GM12872 (cell line): ENCODE data around the gene FHIT.

Experiments
- TF ChIP-seq, protein P1 (sequence below): IDR thresholded peaks from 3 replicates; pipeline ENCODE4 v1.5.1; 2011; ENCODE audit warnings: low read depth, mild to moderate bottlenecking, low read length, moderate library complexity; ENCODE audit not compliant: insufficient read depth

FHIT gene

GRCh38 chr3:61227799-61228198 is 23.5 kb downstream of the FHIT start:
- TF ChIP-seq, protein P1, sequence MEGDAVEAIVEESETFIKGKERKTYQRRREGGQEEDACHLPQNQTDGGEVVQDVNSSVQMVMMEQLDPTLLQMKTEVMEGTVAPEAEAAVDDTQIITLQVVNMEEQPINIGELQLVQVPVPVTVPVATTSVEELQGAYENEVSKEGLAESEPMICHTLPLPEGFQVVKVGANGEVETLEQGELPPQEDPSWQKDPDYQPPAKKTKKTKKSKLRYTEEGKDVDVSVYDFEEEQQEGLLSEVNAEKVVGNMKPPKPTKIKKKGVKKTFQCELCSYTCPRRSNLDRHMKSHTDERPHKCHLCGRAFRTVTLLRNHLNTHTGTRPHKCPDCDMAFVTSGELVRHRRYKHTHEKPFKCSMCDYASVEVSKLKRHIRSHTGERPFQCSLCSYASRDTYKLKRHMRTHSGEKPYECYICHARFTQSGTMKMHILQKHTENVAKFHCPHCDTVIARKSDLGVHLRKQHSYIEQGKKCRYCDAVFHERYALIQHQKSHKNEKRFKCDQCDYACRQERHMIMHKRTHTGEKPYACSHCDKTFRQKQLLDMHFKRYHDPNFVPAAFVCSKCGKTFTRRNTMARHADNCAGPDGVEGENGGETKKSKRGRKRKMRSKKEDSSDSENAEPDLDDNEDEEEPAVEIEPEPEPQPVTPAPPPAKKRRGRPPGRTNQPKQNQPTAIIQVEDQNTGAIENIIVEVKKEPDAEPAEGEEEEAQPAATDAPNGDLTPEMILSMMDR: no peak

DNA sequence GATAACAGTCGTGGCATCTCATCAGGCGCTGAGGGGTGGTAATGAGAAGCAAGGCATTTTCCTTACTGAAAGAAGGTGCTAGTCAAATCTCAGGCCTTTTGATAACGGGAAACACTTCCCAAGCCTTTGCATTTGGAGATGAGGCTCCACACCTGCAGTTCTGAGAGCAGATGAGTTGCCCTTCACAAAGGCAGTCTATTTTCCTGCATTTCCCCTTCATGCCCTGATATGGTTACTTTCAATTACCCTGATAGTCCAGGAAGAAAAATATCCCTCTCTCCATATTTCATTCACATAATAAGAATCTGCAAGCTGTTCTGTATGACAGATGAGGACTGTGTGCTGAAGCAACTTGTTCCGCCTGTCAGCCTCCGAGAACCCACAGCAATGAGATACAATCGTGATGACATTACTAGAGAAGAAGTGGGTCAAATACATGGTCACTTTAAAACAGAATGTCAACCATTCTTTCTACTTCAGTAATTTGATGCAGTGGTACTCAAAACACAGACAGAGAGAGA is 25.0 kb downstream of the FHIT start:
- TF ChIP-seq, protein P1: no peak

DNA sequence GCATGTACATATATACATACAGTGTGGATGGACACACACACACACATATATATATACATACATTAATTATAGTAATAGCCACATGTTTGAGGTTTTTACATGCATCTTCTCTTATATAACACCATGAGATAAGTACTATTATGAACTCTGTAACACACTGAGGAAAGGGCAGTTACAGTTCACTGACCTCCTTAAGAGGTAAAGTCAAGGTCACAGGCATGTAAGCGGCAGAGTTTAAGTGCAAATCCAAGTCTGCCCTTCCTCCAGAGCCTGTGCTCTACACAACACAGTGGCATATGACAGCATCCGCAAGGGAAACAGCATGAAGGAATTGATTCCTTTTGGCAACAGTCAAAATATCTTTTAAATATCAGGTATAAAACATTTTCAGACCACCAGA is 26.4 kb downstream of the FHIT start:
- TF ChIP-seq, protein P1: no peak

- TF ChIP-seq, protein P1: no peak
Measured at GRCh38 chr3:61223451-61223850, 27.8 kb downstream of the FHIT start.

- TF ChIP-seq, protein P1: no peak
Measured at GRCh38 chr3:61222467-61222866, 28.8 kb downstream of the FHIT start.

DNA sequence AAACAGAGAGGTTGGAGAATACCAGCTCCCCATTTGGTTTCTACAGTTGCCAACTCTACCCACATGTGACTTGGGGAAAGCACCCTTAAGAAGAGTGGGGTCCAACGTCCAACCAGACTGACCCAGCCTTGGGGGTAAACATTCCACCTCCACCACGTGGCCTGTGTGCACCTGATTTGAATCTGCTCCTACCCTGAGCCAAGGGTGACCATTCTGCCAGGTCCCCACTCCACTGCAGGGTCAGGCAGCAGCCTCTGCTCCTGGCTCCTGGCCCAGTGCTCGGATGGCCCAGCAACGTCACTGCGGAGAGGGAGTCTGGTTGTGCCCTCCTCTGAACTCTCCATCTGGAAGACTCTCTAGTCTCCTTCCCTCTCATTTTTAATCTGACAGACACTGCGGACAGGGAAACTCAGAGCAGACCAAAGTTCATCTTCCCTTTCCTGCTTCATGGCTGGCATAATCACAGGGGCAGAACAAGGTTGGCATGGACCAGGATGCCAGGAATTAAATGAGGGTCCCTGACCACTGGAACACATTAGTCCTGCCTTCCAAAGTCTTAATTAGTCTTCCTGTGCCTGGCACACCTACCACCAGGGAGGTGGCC is 29.4 kb downstream of the FHIT start:
- TF ChIP-seq, protein P1: no peak

DNA sequence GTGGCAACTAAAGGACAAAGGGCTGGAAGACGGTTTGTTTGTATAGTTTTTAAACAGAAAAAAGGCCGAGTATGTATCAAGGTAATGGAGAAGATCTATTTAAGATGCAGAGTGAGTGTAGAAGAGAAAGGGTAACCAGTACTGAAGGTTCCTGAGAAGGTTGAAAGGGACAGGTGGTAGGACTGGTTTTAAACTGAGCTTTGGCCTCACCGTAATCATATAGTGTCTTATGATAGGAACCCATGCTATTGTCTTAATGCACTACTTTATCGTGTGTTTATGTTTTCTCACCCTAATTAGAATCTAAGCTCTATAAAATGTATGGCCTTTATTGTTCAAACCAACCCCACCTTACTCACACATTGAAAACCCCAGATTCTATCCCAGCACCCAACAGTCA is 32.7 kb downstream of the FHIT start:
- TF ChIP-seq, protein P1: no peak

DNA sequence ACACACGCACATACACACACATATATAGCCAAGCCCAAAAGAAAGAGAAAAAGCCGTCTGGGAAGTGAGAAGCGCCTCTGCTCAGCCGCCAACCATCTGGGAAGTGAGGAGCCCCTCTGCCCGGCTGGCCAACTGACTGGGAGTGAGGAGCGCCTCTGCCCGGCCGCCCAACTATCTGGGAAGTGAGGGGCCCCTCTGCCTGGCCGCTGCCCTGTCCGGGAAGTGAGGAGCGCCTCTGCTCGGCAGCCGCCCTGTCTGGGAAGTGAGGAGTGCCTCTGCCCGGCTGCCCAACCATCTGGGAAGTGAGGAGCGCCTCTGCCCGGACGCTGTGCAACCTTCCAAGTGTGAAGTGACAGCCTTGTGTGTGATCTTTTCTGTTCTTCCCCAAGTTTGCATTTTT is 49.2 kb downstream of the FHIT start:
- TF ChIP-seq, protein P1: no peak
